H9 (cell line): ENCODE results near the gene FILIP1. TPM values are rescaled to one million over a fixed set of nuclear protein-coding genes. Genes with fewer than 3 reads are reported as not detected.
A peak's percentile ranks its signal among the peaks of the same experiment; 100 is the strongest.

ENCODE experiments used
- DNase-seq: peaks from one replicate; pipeline ENCODE4 v3.0.0-alpha.2; 2017
- H2AFZ ChIP-seq: one replicate; pipeline ENCODE4 v1.6.1; 2013; ENCODE audit warnings: mild to moderate bottlenecking, low read length, control low read depth, moderate library complexity
- H2AK5ac ChIP-seq: 2 replicates; pipeline ENCODE4 v1.6.1; 2013; ENCODE audit warnings: low read length, control low read depth, mixed read lengths; ENCODE audit not compliant: insufficient read length
- H2BK120ac ChIP-seq: one replicate; pipeline ENCODE4 v1.6.1; 2013; ENCODE audit warnings: low read depth, mild to moderate bottlenecking, low read length, control low read depth, inconsistent platforms; ENCODE audit not compliant: poor library complexity, severe bottlenecking
- H2BK12ac ChIP-seq: 2 replicates; pipeline ENCODE4 v1.6.1; 2013; ENCODE audit warnings: low read length, control low read depth, mixed read lengths, low read depth; ENCODE audit not compliant: insufficient read length
- H2BK15ac ChIP-seq: 2 replicates; pipeline ENCODE4 v1.6.1; 2013; ENCODE audit warnings: low read depth, low read length, control low read depth
- H2BK20ac ChIP-seq: one replicate; pipeline ENCODE4 v1.6.1; 2013; ENCODE audit warnings: low read depth, mild to moderate bottlenecking, low read length, control low read depth, inconsistent platforms; ENCODE audit not compliant: poor library complexity, severe bottlenecking
- H2BK5ac ChIP-seq: 2 replicates; pipeline ENCODE4 v1.6.1; 2013; ENCODE audit warnings: low read length, control low read depth, mixed read lengths; ENCODE audit not compliant: insufficient read length
- H3K14ac ChIP-seq: 2 replicates; pipeline ENCODE4 v1.6.1; 2013; ENCODE audit warnings: low read length, control low read depth; ENCODE audit not compliant: insufficient read depth
- H3K18ac ChIP-seq: 2 replicates; pipeline ENCODE4 v1.6.1; 2013; ENCODE audit warnings: low read depth, mild to moderate bottlenecking, mixed read lengths, low read length, control low read depth; ENCODE audit not compliant: insufficient read length
- H3K23ac ChIP-seq: 2 replicates; pipeline ENCODE4 v1.6.1; 2013; ENCODE audit warnings: low read length, control low read depth, mixed read lengths, low read depth; ENCODE audit not compliant: insufficient read length
- H3K23me2 ChIP-seq: 2 replicates; pipeline ENCODE4 v1.6.1; 2013; ENCODE audit warnings: low read depth, mild to moderate bottlenecking, mixed read lengths, low read length, control low read depth; ENCODE audit not compliant: insufficient read length, poor library complexity, severe bottlenecking
- H3K27ac ChIP-seq: 2 replicates; pipeline ENCODE4 v1.5.1; 2013; ENCODE audit warnings: low read length, control low read depth, mixed read lengths, low read depth; ENCODE audit not compliant: insufficient read length
- H3K27me3 ChIP-seq: 2 replicates; pipeline ENCODE4 v1.6.1; 2013; ENCODE audit warnings: low read length, control low read depth, inconsistent platforms; ENCODE audit not compliant: insufficient read depth
- H3K4ac ChIP-seq: 2 replicates; pipeline ENCODE4 v1.6.1; 2013; ENCODE audit warnings: low read depth, mild to moderate bottlenecking, control low read depth, inconsistent platforms, low read length, moderate library complexity
- H3K4me1 ChIP-seq: 2 replicates; pipeline ENCODE4 v1.6.1; 2013; ENCODE audit warnings: low read length, control low read depth, inconsistent platforms; ENCODE audit not compliant: insufficient read depth
- H3K4me2 ChIP-seq: 2 replicates; pipeline ENCODE4 v1.6.1; 2013; ENCODE audit warnings: low read length, control low read depth, mixed read lengths; ENCODE audit not compliant: insufficient read length, insufficient read depth
- H3K56ac ChIP-seq: 2 replicates; pipeline ENCODE4 v1.6.1; 2013; ENCODE audit warnings: low read depth, mild to moderate bottlenecking, mixed read lengths, low read length, control low read depth; ENCODE audit not compliant: insufficient read length
- H3K79me1 ChIP-seq: 2 replicates; pipeline ENCODE4 v1.6.1; 2013; ENCODE audit warnings: low read depth, mild to moderate bottlenecking, moderate library complexity, low read length, control low read depth, inconsistent platforms; ENCODE audit not compliant: insufficient read depth, poor library complexity, severe bottlenecking
- H3K79me2 ChIP-seq: 2 replicates; pipeline ENCODE4 v1.6.1; 2013; ENCODE audit warnings: low read length, control low read depth, inconsistent platforms; ENCODE audit not compliant: insufficient read depth
- H3K9ac ChIP-seq: 2 replicates; pipeline ENCODE4 v1.6.1; 2013; ENCODE audit warnings: low read length, control low read depth, mixed read lengths; ENCODE audit not compliant: insufficient read length; ENCODE audit errors: extremely low read depth
- H3K9me3 ChIP-seq: one replicate; pipeline ENCODE4 v1.6.1; 2013; ENCODE audit warnings: low read depth, low read length, inconsistent platforms; ENCODE audit not compliant: control insufficient read depth
- H3T11ph ChIP-seq: one replicate; pipeline ENCODE4 v1.6.1; 2013; ENCODE audit warnings: mild to moderate bottlenecking, low read length, control low read depth, inconsistent platforms
- H4K20me1 ChIP-seq: one replicate; pipeline ENCODE4 v1.6.1; 2013; ENCODE audit not compliant: control insufficient read depth, insufficient read length, insufficient read depth
- H4K5ac ChIP-seq: 2 replicates; pipeline ENCODE4 v1.6.1; 2013; ENCODE audit warnings: low read depth, mild to moderate bottlenecking, mixed read lengths, low read length, control low read depth; ENCODE audit not compliant: insufficient read length
- H4K8ac ChIP-seq: replicated peaks from 2 replicates; pipeline ENCODE4 v1.6.1; 2013; ENCODE audit warnings: low read length, control low read depth, mixed read lengths, low read depth; ENCODE audit not compliant: insufficient read length
- H4K91ac ChIP-seq: 2 replicates; pipeline ENCODE4 v1.6.1; 2013; ENCODE audit warnings: low read depth, mild to moderate bottlenecking, moderate library complexity, mixed read lengths, low read length, control low read depth; ENCODE audit not compliant: insufficient read length
- H3K27ac Mint-ChIP-seq, 3 experiments: 2 replicates in 2 of 3; 3 replicates in 1 of 3; pipeline ENCODE4 v1.8.0; 2020 to 2021; ENCODE audit warnings: mixed read lengths in 3 of 3, mild to moderate bottlenecking in 1 of 3, moderate library complexity in 1 of 3
- H3K27me3 Mint-ChIP-seq: 2 replicates; pipeline ENCODE4 v1.8.0; 2021; ENCODE audit warnings: low read depth, mild to moderate bottlenecking, moderate library complexity, mixed read lengths
- H3K36me3 Mint-ChIP-seq, 3 experiments: 2 replicates in 2 of 3; 3 replicates in 1 of 3; pipeline ENCODE4 v1.8.0; 2020 to 2021; ENCODE audit warnings: low read depth in 3 of 3, mixed read lengths in 3 of 3; ENCODE audit not compliant: insufficient read depth in 1 of 3
- H3K4me1 Mint-ChIP-seq, 2 experiments: 2 replicates each; pipeline ENCODE4 v1.8.0; 2020; ENCODE audit warnings: mixed read lengths in 2 of 2
- H3K4me3 Mint-ChIP-seq, 2 experiments: 2 replicates in 1 of 2; 3 replicates in 1 of 2; pipeline ENCODE4 v1.8.0; 2020 to 2021; ENCODE audit warnings: mild to moderate bottlenecking in 2 of 2, mixed read lengths in 2 of 2, moderate library complexity in 1 of 2
- H3K9me3 Mint-ChIP-seq, 2 experiments: 2 replicates in 1 of 2; 3 replicates in 1 of 2; pipeline ENCODE4 v1.8.0; 2020; ENCODE audit warnings: mild to moderate bottlenecking in 2 of 2, mixed read lengths in 2 of 2, moderate library complexity in 1 of 2
- WGBS: extraction: QIAGEN DNeasy Blood & Tissue Kit; methylation state at CpG from one replicate; pipeline ENCODE4 v1.1.7; 2013; ENCODE audit warnings: missing lambda C conversion rate, low lambda C conversion rate, mixed read lengths; ENCODE audit not compliant: insufficient read length; ENCODE audit errors: extremely low coverage; 5-methylcytosine and 5-hydroxymethylcytosine counted together
- total RNA-seq: library from RNA; stranded (reverse); gene quantifications from 2 replicates; pipeline ENCODE4 v1.2.1, GENCODE V29; 2021
- TF ChIP-seq, protein P1 (sequence below): fragments of 200-600 bp; sonication (generic); conservative IDR thresholded peaks from 3 replicates; pipeline ENCODE4 v1.8.0; 2021; ENCODE audit warnings: antibody characterized with exemption, mild to moderate bottlenecking

FILIP1 gene
- total RNA-seq, 1 experiment from 2014 or later: 10.5 TPM

GRCh38 chr6:75337835-75338580 is 155.6 kb downstream of the FILIP1 start:
- Histone ChIP-seq H4K20me1 (no peaks in the 10 kb centered on the region), H2BK15ac (no peak overlapping the region), H2AFZ (no peak overlapping the region), H3K4me2 (no peak overlapping the region), H2BK120ac (no peak overlapping the region), H4K91ac (no peak overlapping the region), H3K9me3 (no peaks in the 10 kb centered on the region), H4K8ac (no peak overlapping the region), H3K14ac (no peak overlapping the region), H3K23ac (no peak overlapping the region), H3K18ac (no peak overlapping the region), H3K4ac (no peak overlapping the region), H3K9ac (no peak overlapping the region), H2BK5ac (no peak overlapping the region), H2AK5ac (no peak overlapping the region), H3T11ph (no peak overlapping the region), H2BK12ac (no peak overlapping the region), H2BK20ac (no peak overlapping the region), H3K23me2 (peaks cover 4% of the 10 kb centered on the region), H3K27me3 (no peaks in the 10 kb centered on the region), H3K79me1 (no peaks in the 10 kb centered on the region), H3K56ac (no peak overlapping the region), H3K4me1 (peaks cover 3% of the 10 kb centered on the region; the same call in 1 of the 2 replicates), H3K79me2 (no peaks in the 10 kb centered on the region), H3K27ac (no peak overlapping the region), H4K5ac (no peak overlapping the region)
- Mint-ChIP-seq H3K27me3 (no peaks in the 10 kb centered on the region), H3K27ac (peak overlapping the region in 2 of 3 experiments; percentile 47 to 57; a peak in 2 of 7 replicates), H3K9me3 (no peaks in the 10 kb centered on the region), H3K4me3 (no peak overlapping the region), H3K36me3 (peaks cover 0 to 41% (median 5%) of the 10 kb centered on the region in 3 experiments; a peak in 4 of 7 replicates), H3K4me1 (peaks cover 41 to 49% of the 10 kb centered on the region in 2 experiments)
- no peak for DNase-seq
- TF ChIP-seq, protein P1, sequence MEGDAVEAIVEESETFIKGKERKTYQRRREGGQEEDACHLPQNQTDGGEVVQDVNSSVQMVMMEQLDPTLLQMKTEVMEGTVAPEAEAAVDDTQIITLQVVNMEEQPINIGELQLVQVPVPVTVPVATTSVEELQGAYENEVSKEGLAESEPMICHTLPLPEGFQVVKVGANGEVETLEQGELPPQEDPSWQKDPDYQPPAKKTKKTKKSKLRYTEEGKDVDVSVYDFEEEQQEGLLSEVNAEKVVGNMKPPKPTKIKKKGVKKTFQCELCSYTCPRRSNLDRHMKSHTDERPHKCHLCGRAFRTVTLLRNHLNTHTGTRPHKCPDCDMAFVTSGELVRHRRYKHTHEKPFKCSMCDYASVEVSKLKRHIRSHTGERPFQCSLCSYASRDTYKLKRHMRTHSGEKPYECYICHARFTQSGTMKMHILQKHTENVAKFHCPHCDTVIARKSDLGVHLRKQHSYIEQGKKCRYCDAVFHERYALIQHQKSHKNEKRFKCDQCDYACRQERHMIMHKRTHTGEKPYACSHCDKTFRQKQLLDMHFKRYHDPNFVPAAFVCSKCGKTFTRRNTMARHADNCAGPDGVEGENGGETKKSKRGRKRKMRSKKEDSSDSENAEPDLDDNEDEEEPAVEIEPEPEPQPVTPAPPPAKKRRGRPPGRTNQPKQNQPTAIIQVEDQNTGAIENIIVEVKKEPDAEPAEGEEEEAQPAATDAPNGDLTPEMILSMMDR: no peak
- no CpG with 5 or more reads among the region's 4 CpGs for WGBS
